HEK293 (cell line): ENCODE results near the gene PRPH.
A peak's percentile ranks its signal among the peaks of the same experiment; 100 is the strongest.
"Not testable (repeated sequence)": the region's sequence is repeated elsewhere in the genome, so short reads cannot be mapped to it uniquely, and the experiment has no call there.

Source experiments
- CTCF ChIA-PET: fragments of 350-600 bp; formaldehyde crosslinking; extraction: SDS; loops from one replicate; lab custom pipeline; 2021; ENCODE audit warnings: antibody characterized with exemption; lab: Yijun Ruan, JAX
- POLR2A ChIA-PET: fragments of 300-600 bp; formaldehyde crosslinking; extraction: SDS; loops from one replicate; lab custom pipeline; 2020; ENCODE audit warnings: antibody characterized with exemption, inconsistent platforms; lab: Yijun Ruan, JAX
- H3K27ac ChIP-seq: fragments of 200-500 bp; sonication (Bioruptor generic); 2 replicates; pipeline ENCODE4 v1.5.1; 2014; ENCODE audit warnings: low read depth, low read length, control low read depth, inconsistent platforms; ENCODE audit errors: extremely low read depth
- H3K36me3 ChIP-seq, 2 experiments: fragments of 200-500 bp in 1 of 2; sonication (Bioruptor generic) in 1 of 2; 1 replicate in 1 of 2; 2 replicates in 1 of 2; pipeline ENCODE4 v1.5.1; 2014 to 2017; ENCODE audit warnings: inconsistent platforms in 2 of 2, low read length in 2 of 2; ENCODE audit not compliant: control insufficient read depth in 2 of 2, insufficient read depth in 1 of 2
- H3K4me1 ChIP-seq: fragments of 200-500 bp; sonication (Bioruptor generic); 2 replicates; pipeline ENCODE4 v1.5.1; 2014; ENCODE audit warnings: mild to moderate bottlenecking, low read length, inconsistent platforms; ENCODE audit not compliant: control insufficient read depth, insufficient read depth
- H3K4me3 ChIP-seq: 2 replicates; pipeline ENCODE4 v1.5.1; 2011; ENCODE audit warnings: low read depth, mild to moderate bottlenecking, control low read depth, low read length, moderate library complexity
- H3K9me3 ChIP-seq: fragments of 200-500 bp; sonication (Bioruptor generic); 2 replicates; pipeline ENCODE4 v1.5.1; 2014; ENCODE audit warnings: low read depth, low read length, inconsistent platforms; ENCODE audit not compliant: control insufficient read depth, insufficient read depth
- MEIS1 ChIP-seq: sonication (generic); formaldehyde crosslinking; IDR thresholded peaks from 2 replicates; pipeline ENCODE4 v1.8.1; 2022; ENCODE audit warnings: missing genetic modification reagents, mild to moderate bottlenecking, borderline replicate concordance
- PATZ1 ChIP-seq: fragments of 450-650 bp; formaldehyde crosslinking; IDR thresholded peaks from 2 replicates; pipeline ENCODE4 v1.5.1; 2016; ENCODE audit warnings: missing biosample characterization, missing genetic modification characterization
- PRDM1 ChIP-seq: fragments of 450-650 bp; formaldehyde crosslinking; IDR thresholded peaks from 2 replicates; pipeline ENCODE4; 2016; ENCODE audit warnings: missing biosample characterization, missing genetic modification characterization
- SCRT1 ChIP-seq: fragments of 450-650 bp; formaldehyde crosslinking; IDR thresholded peaks from 2 replicates; pipeline ENCODE4 v1.5.1; 2016; ENCODE audit warnings: missing biosample characterization, missing genetic modification characterization, borderline replicate concordance
- SCRT2 ChIP-seq: fragments of 450-650 bp; formaldehyde crosslinking; IDR thresholded peaks from 2 replicates; pipeline ENCODE4 v1.5.1; 2016; ENCODE audit warnings: missing biosample characterization, missing genetic modification characterization
- TRIM28 ChIP-seq: IDR thresholded peaks from 2 replicates; pipeline ENCODE4 v1.6.1; 2011; ENCODE audit warnings: low read length, control low read depth, borderline replicate concordance
- ZNF121 ChIP-seq: fragments of 450-650 bp; formaldehyde crosslinking; IDR thresholded peaks from 2 replicates; pipeline ENCODE4 v1.5.1; 2016; ENCODE audit warnings: missing biosample characterization, missing genetic modification characterization
- ZNF133 ChIP-seq: fragments of 450-650 bp; formaldehyde crosslinking; IDR thresholded peaks from 2 replicates; pipeline ENCODE4 v1.5.1; 2016; ENCODE audit warnings: missing biosample characterization, missing genetic modification characterization
- ZNF148 ChIP-seq: fragments of 450-650 bp; formaldehyde crosslinking; IDR thresholded peaks from 2 replicates; pipeline ENCODE4 v1.5.0; 2017; ENCODE audit warnings: missing biosample characterization, missing genetic modification characterization, borderline replicate concordance
- ZNF366 ChIP-seq: fragments of 450-650 bp; formaldehyde crosslinking; conservative IDR thresholded peaks from 2 replicates; pipeline ENCODE4 v1.5.1; 2016; ENCODE audit warnings: missing biosample characterization, missing genetic modification characterization
- ZNF513 ChIP-seq: fragments of 450-650 bp; IDR thresholded peaks from 2 replicates; pipeline ENCODE4 v1.5.1; 2018; ENCODE audit warnings: missing biosample characterization, missing genetic modification characterization
- ZNF549 ChIP-seq: fragments of 450-650 bp; IDR thresholded peaks from 2 replicates; pipeline ENCODE4 v1.5.1; 2018; ENCODE audit warnings: missing biosample characterization, missing genetic modification characterization, mild to moderate bottlenecking, inconsistent platforms, moderate library complexity
- ZNF585B ChIP-seq: fragments of 450-650 bp; formaldehyde crosslinking; IDR thresholded peaks from 2 replicates; pipeline ENCODE4 v1.5.1; 2016; ENCODE audit warnings: missing biosample characterization, missing genetic modification characterization
- ZNF837 ChIP-seq: fragments of 450-650 bp; formaldehyde crosslinking; IDR thresholded peaks from 2 replicates; pipeline ENCODE4 v1.5.1; 2016; ENCODE audit warnings: missing biosample characterization, missing genetic modification characterization
- ZNF843 ChIP-seq: fragments of 450-650 bp; formaldehyde crosslinking; IDR thresholded peaks from 2 replicates; pipeline ENCODE4 v1.5.1; 2016; ENCODE audit warnings: missing biosample characterization, missing genetic modification characterization
- TF ChIP-seq, protein P1 (sequence below): fragments of 450-650 bp; formaldehyde crosslinking; IDR thresholded peaks from 2 replicates; pipeline ENCODE4 v1.5.1; 2017; ENCODE audit warnings: missing biosample characterization, missing genetic modification characterization
- TF ChIP-seq, protein P2 (sequence below): fragments of 450-650 bp; formaldehyde crosslinking; IDR thresholded peaks from 2 replicates; pipeline ENCODE4 v1.5.1; 2016; ENCODE audit warnings: missing biosample characterization, missing genetic modification characterization
- TF ChIP-seq, protein P3 (sequence below): fragments of 450-650 bp; formaldehyde crosslinking; optimal IDR thresholded peaks from 2 replicates; pipeline ENCODE3; 2016; ENCODE audit warnings: missing biosample characterization, mild to moderate bottlenecking, missing genetic modification characterization
- TF ChIP-seq, protein P4 (sequence below): fragments of 450-650 bp; formaldehyde crosslinking; IDR thresholded peaks from 2 replicates; pipeline ENCODE4 v1.5.1; 2016; ENCODE audit warnings: missing biosample characterization, missing genetic modification characterization

Gene PRPH

DNA sequence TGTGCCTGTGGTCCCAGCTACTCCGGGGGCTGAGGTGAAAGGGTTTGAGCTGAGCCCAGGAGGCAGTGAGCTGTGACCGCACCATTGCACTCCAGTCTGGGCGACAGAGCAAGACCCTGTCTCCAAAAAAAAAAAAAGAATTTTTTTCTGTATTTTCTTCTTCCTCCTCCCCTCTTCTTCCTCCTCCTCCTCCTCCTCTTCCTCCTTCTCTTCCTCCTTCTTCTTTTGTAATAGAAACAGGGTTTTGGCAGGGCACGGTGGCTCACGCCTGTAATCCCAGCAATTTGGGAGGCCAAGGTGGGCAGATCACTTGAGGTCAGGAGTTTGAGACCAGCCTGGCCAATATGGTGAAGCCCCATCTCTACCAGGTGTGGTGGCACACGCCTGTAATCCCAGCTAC is 14.4 kb upstream of the PRPH start:
- H3K9me3 ChIP-seq, H3K36me3 ChIP-seq, H3K4me3 ChIP-seq, H3K4me1 ChIP-seq: not testable (repeated sequence)
- CTCF ChIA-PET, result interaction anchor here (0.6 to 2.1 kb wide), 5 partner anchors 7 to 78 kb away, joined by 3 to 12 read pairs (median 5); no protein-coding TSS in a partner anchor
- peak overlapping the region; percentile 65; the same call in 1 of the 2 replicates for H3K27ac ChIP-seq
- POLR2A ChIA-PET, result interaction anchor here (0.6 to 2.6 kb wide), 5 partner anchors 11 to 92 kb away, joined by 3 to 16 read pairs (median 4); partner anchors contain the start of genes TROAP, TUBA1A and TUBA1C
- TF ChIP-seq ZNF121 (tag by site-specific recombination), result peak; percentile 27; the same call in 1 of the 2 replicates
- peak; percentile 97 for TF ChIP-seq ZNF513 (tag by site-specific recombination)

DNA sequence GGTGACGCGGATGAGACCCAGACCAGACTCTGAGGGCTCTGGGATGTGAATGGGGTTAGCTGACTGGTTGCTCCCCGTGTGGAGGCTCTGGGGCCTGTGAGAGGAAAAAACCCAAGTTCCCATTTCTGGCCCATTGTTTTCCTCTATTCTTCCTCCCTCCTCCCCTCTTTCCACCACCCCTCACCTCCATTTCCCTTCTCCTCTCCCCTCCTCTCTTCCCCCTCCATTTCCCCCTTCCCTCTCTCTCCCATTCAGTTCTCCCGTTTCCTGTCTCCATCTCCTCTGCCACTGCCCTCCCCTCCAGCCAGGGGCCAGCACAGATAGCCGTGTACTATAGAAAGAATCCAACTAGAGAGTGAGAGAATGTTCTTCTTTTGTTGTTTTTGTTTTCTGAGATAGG is 12.6 kb upstream of the PRPH start:
- ChIA-PET POLR2A (interaction anchor here (0.7 to 2.0 kb wide), 4 partner anchors 10 to 18 kb away, joined by 3 to 16 read pairs (median 4); no protein-coding TSS in a partner anchor), CTCF (interaction anchor here (0.6 to 8.9 kb wide), 11 partner anchors 8 to 290 kb away, joined by 3 to 208 read pairs (median 4); partner anchors contain the start of genes DNAJC22 and PRPH)
- H3K27ac ChIP-seq, result no peak overlapping the region
- peaks cover 4% of the 10 kb centered on the region; the same call in 1 of the 2 replicates for H3K4me1 ChIP-seq
- no peaks in the 10 kb centered on the region for H3K9me3 ChIP-seq
- H3K4me3 ChIP-seq, result no peak overlapping the region
- peaks cover 0 to 3% of the 10 kb centered on the region in 2 experiments; a peak in 1 of 3 replicates for H3K36me3 ChIP-seq
- TF ChIP-seq SCRT2 (tag by site-specific recombination) (no peak), SCRT1 (tag by site-specific recombination) (no peak), TRIM28 (no peak), ZNF837 (tag by site-specific recombination) (no peak), ZNF549 (tag by site-specific recombination) (no peak), ZNF366 (peak; percentile 88), PATZ1 (tag by site-specific recombination) (no peak), ZNF133 (tag by site-specific recombination) (0 out of 2 replicates have a peak, but pooled peaks have one; percentile 14), ZNF843 (tag by site-specific recombination) (no peak), PRDM1 (tag by site-specific recombination) (peak; percentile 34; the same call in 1 of the 2 replicates), MEIS1 (no peak), ZNF585B (no peak), ZNF148 (tag by site-specific recombination) (no peak)
- TF ChIP-seq, protein P1, sequence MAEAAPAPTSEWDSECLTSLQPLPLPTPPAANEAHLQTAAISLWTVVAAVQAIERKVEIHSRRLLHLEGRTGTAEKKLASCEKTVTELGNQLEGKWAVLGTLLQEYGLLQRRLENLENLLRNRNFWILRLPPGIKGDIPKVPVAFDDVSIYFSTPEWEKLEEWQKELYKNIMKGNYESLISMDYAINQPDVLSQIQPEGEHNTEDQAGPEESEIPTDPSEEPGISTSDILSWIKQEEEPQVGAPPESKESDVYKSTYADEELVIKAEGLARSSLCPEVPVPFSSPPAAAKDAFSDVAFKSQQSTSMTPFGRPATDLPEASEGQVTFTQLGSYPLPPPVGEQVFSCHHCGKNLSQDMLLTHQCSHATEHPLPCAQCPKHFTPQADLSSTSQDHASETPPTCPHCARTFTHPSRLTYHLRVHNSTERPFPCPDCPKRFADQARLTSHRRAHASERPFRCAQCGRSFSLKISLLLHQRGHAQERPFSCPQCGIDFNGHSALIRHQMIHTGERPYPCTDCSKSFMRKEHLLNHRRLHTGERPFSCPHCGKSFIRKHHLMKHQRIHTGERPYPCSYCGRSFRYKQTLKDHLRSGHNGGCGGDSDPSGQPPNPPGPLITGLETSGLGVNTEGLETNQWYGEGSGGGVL, result peak; percentile 91
- TF ChIP-seq, protein P2, sequence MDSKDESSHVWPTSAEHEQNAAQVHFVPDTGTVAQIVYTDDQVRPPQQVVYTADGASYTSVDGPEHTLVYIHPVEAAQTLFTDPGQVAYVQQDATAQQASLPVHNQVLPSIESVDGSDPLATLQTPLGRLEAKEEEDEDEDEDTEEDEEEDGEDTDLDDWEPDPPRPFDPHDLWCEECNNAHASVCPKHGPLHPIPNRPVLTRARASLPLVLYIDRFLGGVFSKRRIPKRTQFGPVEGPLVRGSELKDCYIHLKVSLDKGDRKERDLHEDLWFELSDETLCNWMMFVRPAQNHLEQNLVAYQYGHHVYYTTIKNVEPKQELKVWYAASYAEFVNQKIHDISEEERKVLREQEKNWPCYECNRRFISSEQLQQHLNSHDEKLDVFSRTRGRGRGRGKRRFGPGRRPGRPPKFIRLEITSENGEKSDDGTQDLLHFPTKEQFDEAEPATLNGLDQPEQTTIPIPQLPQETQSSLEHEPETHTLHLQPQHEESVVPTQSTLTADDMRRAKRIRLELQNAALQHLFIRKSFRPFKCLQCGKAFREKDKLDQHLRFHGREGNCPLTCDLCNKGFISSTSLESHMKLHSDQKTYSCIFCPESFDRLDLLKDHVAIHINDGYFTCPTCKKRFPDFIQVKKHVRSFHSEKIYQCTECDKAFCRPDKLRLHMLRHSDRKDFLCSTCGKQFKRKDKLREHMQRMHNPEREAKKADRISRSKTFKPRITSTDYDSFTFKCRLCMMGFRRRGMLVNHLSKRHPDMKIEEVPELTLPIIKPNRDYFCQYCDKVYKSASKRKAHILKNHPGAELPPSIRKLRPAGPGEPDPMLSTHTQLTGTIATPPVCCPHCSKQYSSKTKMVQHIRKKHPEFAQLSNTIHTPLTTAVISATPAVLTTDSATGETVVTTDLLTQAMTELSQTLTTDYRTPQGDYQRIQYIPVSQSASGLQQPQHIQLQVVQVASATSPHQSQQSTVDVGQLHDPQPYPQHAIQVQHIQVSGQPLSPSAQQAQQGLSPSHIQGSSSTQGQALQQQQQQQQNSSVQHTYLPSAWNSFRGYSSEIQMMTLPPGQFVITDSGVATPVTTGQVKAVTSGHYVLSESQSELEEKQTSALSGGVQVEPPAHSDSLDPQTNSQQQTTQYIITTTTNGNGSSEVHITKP, result peak; percentile 90
- TF ChIP-seq, protein P3, sequence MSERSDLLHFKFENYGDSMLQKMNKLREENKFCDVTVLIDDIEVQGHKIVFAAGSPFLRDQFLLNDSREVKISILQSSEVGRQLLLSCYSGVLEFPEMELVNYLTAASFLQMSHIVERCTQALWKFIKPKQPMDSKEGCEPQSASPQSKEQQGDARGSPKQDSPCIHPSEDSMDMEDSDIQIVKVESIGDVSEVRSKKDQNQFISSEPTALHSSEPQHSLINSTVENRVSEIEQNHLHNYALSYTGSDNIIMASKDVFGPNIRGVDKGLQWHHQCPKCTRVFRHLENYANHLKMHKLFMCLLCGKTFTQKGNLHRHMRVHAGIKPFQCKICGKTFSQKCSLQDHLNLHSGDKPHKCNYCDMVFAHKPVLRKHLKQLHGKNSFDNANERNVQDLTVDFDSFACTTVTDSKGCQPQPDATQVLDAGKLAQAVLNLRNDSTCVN (tag by site-specific recombination), result peak; percentile 5
- TF ChIP-seq, protein P4, sequence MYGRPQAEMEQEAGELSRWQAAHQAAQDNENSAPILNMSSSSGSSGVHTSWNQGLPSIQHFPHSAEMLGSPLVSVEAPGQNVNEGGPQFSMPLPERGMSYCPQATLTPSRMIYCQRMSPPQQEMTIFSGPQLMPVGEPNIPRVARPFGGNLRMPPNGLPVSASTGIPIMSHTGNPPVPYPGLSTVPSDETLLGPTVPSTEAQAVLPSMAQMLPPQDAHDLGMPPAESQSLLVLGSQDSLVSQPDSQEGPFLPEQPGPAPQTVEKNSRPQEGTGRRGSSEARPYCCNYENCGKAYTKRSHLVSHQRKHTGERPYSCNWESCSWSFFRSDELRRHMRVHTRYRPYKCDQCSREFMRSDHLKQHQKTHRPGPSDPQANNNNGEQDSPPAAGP (tag by site-specific recombination), result no peak
